HepG2 (cell line): ENCODE results near the gene ATXN2. TPM values are rescaled to one million over a fixed set of nuclear protein-coding genes. Genes with fewer than 3 reads are reported as not detected.

Source experiments
- BORCS8-MEF2B ChIP-seq: sonication (generic); formaldehyde crosslinking; IDR thresholded peaks from 2 replicates; pipeline ENCODE4 v1.8.0; 2022; ENCODE audit warnings: mild to moderate bottlenecking, missing genetic modification reagents
- GABPA ChIP-seq, 2 experiments: IDR thresholded peaks; 2 replicates each; pipeline ENCODE4 v1.6.1; 2011 to 2016; ENCODE audit warnings: low read depth in 2 of 2, low read length in 1 of 2, missing biosample characterization in 1 of 2, missing genetic modification characterization in 1 of 2
- GATA4 ChIP-seq: sonication (generic); IDR thresholded peaks from 2 replicates; pipeline ENCODE4 v1.6.1; 2016; ENCODE audit warnings: antibody characterized with exemption, low read depth, borderline replicate concordance
- NR2C2 ChIP-seq: sonication (generic); formaldehyde crosslinking; IDR thresholded peaks from 2 replicates; pipeline ENCODE4 v1.4.0; 2020; ENCODE audit warnings: missing genetic modification reagents, mild to moderate bottlenecking, moderate library complexity, borderline replicate concordance
- PAXIP1 ChIP-seq: sonication (generic); formaldehyde crosslinking; conservative IDR thresholded peaks from 2 replicates; pipeline ENCODE4 v1.4.0; 2020; ENCODE audit warnings: mild to moderate bottlenecking, missing genetic modification reagents, moderate library complexity
- PHF20 ChIP-seq: sonication (generic); formaldehyde crosslinking; IDR thresholded peaks from 2 replicates; pipeline ENCODE4 v1.5.0; 2020; ENCODE audit warnings: mild to moderate bottlenecking, missing genetic modification reagents
- POLR2G ChIP-seq: fragments of 200-400 bp; formaldehyde crosslinking; IDR thresholded peaks from 2 replicates; pipeline ENCODE4 v1.6.1; 2018; ENCODE audit warnings: mild to moderate bottlenecking, low read depth, low read length, moderate library complexity
- THAP7 ChIP-seq: sonication (generic); formaldehyde crosslinking; IDR thresholded peaks from 2 replicates; pipeline ENCODE4 v1.8.1; 2023; ENCODE audit warnings: mild to moderate bottlenecking, missing genetic modification reagents
- U2AF1 ChIP-seq: fragments of 200-400 bp; formaldehyde crosslinking; optimal IDR thresholded peaks from 2 replicates; pipeline ENCODE3; 2017; ENCODE audit warnings: mild to moderate bottlenecking, low read depth, low read length
- ZBTB10 ChIP-seq: sonication (generic); formaldehyde crosslinking; IDR thresholded peaks from 2 replicates; pipeline ENCODE4 v1.4.0; 2020; ENCODE audit warnings: missing genetic modification reagents, borderline replicate concordance
- ZFX ChIP-seq: sonication (generic); formaldehyde crosslinking; IDR thresholded peaks from 2 replicates; pipeline ENCODE4 v1.4.0; 2020; ENCODE audit warnings: mild to moderate bottlenecking, low read depth, missing genetic modification reagents, moderate library complexity
- ZMAT3 ChIP-seq: sonication (generic); formaldehyde crosslinking; conservative IDR thresholded peaks from 2 replicates; pipeline ENCODE4 v1.7.0; 2021; ENCODE audit warnings: missing genetic modification reagents
- ZNF235 ChIP-seq: sonication (generic); formaldehyde crosslinking; IDR thresholded peaks from 2 replicates; pipeline ENCODE4 v1.8.1; 2023; ENCODE audit warnings: mild to moderate bottlenecking, missing genetic modification reagents, borderline replicate concordance
- ZNF468 ChIP-seq: sonication (generic); formaldehyde crosslinking; IDR thresholded peaks from 2 replicates; pipeline ENCODE4 v1.8.0; 2022; ENCODE audit warnings: mild to moderate bottlenecking, moderate library complexity, missing genetic modification reagents
- ZNF879 ChIP-seq: sonication (generic); formaldehyde crosslinking; IDR thresholded peaks from 2 replicates; pipeline ENCODE4 v1.8.1; 2023; ENCODE audit warnings: missing genetic modification reagents
- polyA plus RNA-seq, 8 experiments: library from polyadenylated mRNA; depleted of rRNA in 3 of 8; stranded (reverse) in 7 of 8; unstranded in 1 of 8; fragments of >200 nt; fragmentation: Illumina TruSeq in 4 of 8; extraction: Trizol in 4 of 8; gene quantifications; 2 replicates each; pipeline versions ENCODE4 v1.2.1 to v1.2.3, GENCODE V29; 2011 to 2016; ENCODE audit warnings: low read depth in 4 of 8, missing spikeins in 1 of 8, mixed read lengths in 1 of 8; ENCODE audit not compliant: insufficient read depth in 1 of 8
- total RNA-seq, 5 experiments: library from RNA; depleted of rRNA; stranded (reverse); fragments of >200 nt; fragmentation: Illumina TruSeq; extraction: Trizol; gene quantifications; 2 replicates each; pipeline ENCODE4 v1.2.3, GENCODE V29; 2016; ENCODE audit warnings: low read depth in 1 of 5
- TF ChIP-seq, protein P1 (sequence below): IDR thresholded peaks from 2 replicates; pipeline ENCODE4 v1.6.1; 2018; ENCODE audit warnings: missing genetic modification reagents, mild to moderate bottlenecking, missing compliant biosample characterization
- TF ChIP-seq, protein P2 (sequence below): sonication (generic); formaldehyde crosslinking; IDR thresholded peaks from 2 replicates; pipeline ENCODE4 v1.4.0; 2020; ENCODE audit warnings: missing genetic modification reagents

ATXN2 gene
- total and polyA plus RNA-seq, 2 of the 13 experiments (the other 11 are each of a cell fraction or from before 2014, with no cell fraction given) = 18.1 to 27.1 TPM

GRCh38 chr12:111404362-111405148, 194.6 kb downstream of the ATXN2 start (continued):
- TF ChIP-seq ZBTB10 (no peak), ZNF468 (CRISPR knock-in tag) (no peak), ZNF235 (CRISPR knock-in tag) (0 out of 2 replicates have a peak, but pooled peaks have one; percentile 21), GABPA (IDR thresholded peaks at IDR 0.05; ENCODE audit: low read depth, low read length) (no peak), GABPA (CRISPR knock-in tag; IDR thresholded peaks at IDR 0.05; ENCODE audit: low read depth) (peak; percentile 38; the same call in 1 of the 2 replicates), POLR2G (peak; percentile 70), U2AF1 (no peak), PHF20 (CRISPR knock-in tag) (no peak), THAP7 (CRISPR knock-in tag) (0 out of 2 replicates have a peak, but pooled peaks have one; percentile 40), BORCS8-MEF2B (CRISPR knock-in tag) (0 out of 2 replicates have a peak, but pooled peaks have one; percentile 11), ZMAT3 (no peak), ZFX (CRISPR knock-in tag) (0 out of 2 replicates have a peak, but pooled peaks have one; percentile 8), PAXIP1 (CRISPR knock-in tag) (peak; percentile 53), GATA4 (no peak), NR2C2 (CRISPR knock-in tag) (peak; percentile 43; the same call in 1 of the 2 replicates), ZNF879 (CRISPR knock-in tag) (0 out of 2 replicates have a peak, but pooled peaks have one; percentile 61)
- TF ChIP-seq, protein P1, sequence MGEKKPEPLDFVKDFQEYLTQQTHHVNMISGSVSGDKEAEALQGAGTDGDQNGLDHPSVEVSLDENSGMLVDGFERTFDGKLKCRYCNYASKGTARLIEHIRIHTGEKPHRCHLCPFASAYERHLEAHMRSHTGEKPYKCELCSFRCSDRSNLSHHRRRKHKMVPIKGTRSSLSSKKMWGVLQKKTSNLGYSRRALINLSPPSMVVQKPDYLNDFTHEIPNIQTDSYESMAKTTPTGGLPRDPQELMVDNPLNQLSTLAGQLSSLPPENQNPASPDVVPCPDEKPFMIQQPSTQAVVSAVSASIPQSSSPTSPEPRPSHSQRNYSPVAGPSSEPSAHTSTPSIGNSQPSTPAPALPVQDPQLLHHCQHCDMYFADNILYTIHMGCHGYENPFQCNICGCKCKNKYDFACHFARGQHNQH (CRISPR knock-in tag) = 0 out of 2 replicates have a peak, but pooled peaks have one; percentile 10
- TF ChIP-seq, protein P2, sequence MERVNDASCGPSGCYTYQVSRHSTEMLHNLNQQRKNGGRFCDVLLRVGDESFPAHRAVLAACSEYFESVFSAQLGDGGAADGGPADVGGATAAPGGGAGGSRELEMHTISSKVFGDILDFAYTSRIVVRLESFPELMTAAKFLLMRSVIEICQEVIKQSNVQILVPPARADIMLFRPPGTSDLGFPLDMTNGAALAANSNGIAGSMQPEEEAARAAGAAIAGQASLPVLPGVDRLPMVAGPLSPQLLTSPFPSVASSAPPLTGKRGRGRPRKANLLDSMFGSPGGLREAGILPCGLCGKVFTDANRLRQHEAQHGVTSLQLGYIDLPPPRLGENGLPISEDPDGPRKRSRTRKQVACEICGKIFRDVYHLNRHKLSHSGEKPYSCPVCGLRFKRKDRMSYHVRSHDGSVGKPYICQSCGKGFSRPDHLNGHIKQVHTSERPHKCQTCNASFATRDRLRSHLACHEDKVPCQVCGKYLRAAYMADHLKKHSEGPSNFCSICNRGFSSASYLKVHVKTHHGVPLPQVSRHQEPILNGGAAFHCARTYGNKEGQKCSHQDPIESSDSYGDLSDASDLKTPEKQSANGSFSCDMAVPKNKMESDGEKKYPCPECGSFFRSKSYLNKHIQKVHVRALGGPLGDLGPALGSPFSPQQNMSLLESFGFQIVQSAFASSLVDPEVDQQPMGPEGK (CRISPR knock-in tag) = peak; percentile 75
